ENCODE measurements around the gene AARS1. TPM values are rescaled to one million over a fixed set of nuclear protein-coding genes. Genes with fewer than 3 reads are reported as not detected.
"Not testable (repeated sequence)": the region's sequence is repeated elsewhere in the genome, so short reads cannot be mapped to it uniquely, and the experiment has no call there.

The AARS1 gene
- total RNA-seq, 1 experiment from 2014 or later = 77.0 TPM

GRCh38 chr16:70298988-70299938 lies 10.0 kb upstream of the AARS1 start, which contains the start of gene DDX19B:
Gene DDX19B (plus strand): TSS chr16:70299186. CDS start chr16:70299298, 112 bp downstream.
- peak; percentile 55 to 73 for DNase-seq (ENCODE audit: low read depth in 1 of 2, low spot score in 2 of 2)
- Histone ChIP-seq H3K36me3 (peaks cover 22% of the 10 kb centered on the region), H3K27ac (peak within 1 kb of the TSS; percentile 70), H3K4me1 (replicated peaks) (peaks cover 9% of the 10 kb centered on the region), H3K4me3 (peak within 1 kb of the TSS; percentile 60), H3K9me3 (replicated peaks) (peaks cover 6% of the 10 kb centered on the region), H3K27me3 (replicated peaks) (no peaks in the 10 kb centered on the region)

GRCh38 chr16:70295634-70296033 lies 6.3 kb upstream of the AARS1 start:
- no peaks in the 10 kb centered on the region for H3K27me3 ChIP-seq (replicated peaks)
- peaks cover 10% of the 10 kb centered on the region for H3K4me1 ChIP-seq (replicated peaks)
- H3K4me3 ChIP-seq = no peak overlapping the region
- no peaks in the 10 kb centered on the region for H3K9me3 ChIP-seq (replicated peaks)
- peaks cover 8% of the 10 kb centered on the region for H3K36me3 ChIP-seq
- no peak for DNase-seq (ENCODE audit: low read depth in 1 of 2, low spot score in 2 of 2)
- no peak overlapping the region for H3K27ac ChIP-seq

- Histone ChIP-seq H3K4me1 (replicated peaks) (peaks cover 18% of the 10 kb centered on the region), H3K9me3 (replicated peaks) (no peaks in the 10 kb centered on the region), H3K27me3 (replicated peaks) (no peaks in the 10 kb centered on the region), H3K4me3 (no peak overlapping the region), H3K27ac (no peak overlapping the region), H3K36me3 (0 out of 2 replicates have a peak, but pooled peaks cover 2% of the 10 kb centered on the region)
- no peak for DNase-seq (ENCODE audit: low read depth in 1 of 2, low spot score in 2 of 2)
Observed at GRCh38 chr16:70294385-70295025, 5.2 kb upstream of the AARS1 start.

GRCh38 chr16:70292148-70292547 lies 2.8 kb upstream of the AARS1 start:
- not testable (repeated sequence) for H3K27ac ChIP-seq; H3K9me3 ChIP-seq (replicated peaks); H3K27me3 ChIP-seq (replicated peaks); H3K4me3 ChIP-seq; DNase-seq (ENCODE audit: low read depth in 1 of 2, low spot score in 2 of 2)
- peaks cover 17% of the 10 kb centered on the region for H3K36me3 ChIP-seq
- peaks cover 18% of the 10 kb centered on the region for H3K4me1 ChIP-seq (replicated peaks)

- H3K4me3 ChIP-seq = no peak overlapping the region
- peaks cover 18% of the 10 kb centered on the region for H3K4me1 ChIP-seq (replicated peaks)
- H3K27ac ChIP-seq = no peak overlapping the region
- peak in 1 of 2 experiments; percentile 12 for DNase-seq (ENCODE audit: low read depth in 1 of 2, low spot score in 2 of 2)
- H3K9me3 ChIP-seq (replicated peaks) = no peaks in the 10 kb centered on the region
- H3K36me3 ChIP-seq = peaks cover 26% of the 10 kb centered on the region
- no peaks in the 10 kb centered on the region for H3K27me3 ChIP-seq (replicated peaks)
Observed at GRCh38 chr16:70290949-70291519, 1.7 kb upstream of the AARS1 start.

- H3K9me3 ChIP-seq (replicated peaks); H3K27ac ChIP-seq; DNase-seq (ENCODE audit: low read depth in 1 of 2, low spot score in 2 of 2); H3K27me3 ChIP-seq (replicated peaks): not testable (repeated sequence)
- peaks cover 18% of the 10 kb centered on the region for H3K4me1 ChIP-seq (replicated peaks)
- H3K4me3 ChIP-seq = peak overlapping the region; percentile 76
- H3K36me3 ChIP-seq = peaks cover 61% of the 10 kb centered on the region
Observed at GRCh38 chr16:70287304-70287971, 1.9 kb downstream of the AARS1 start.

GRCh38 chr16:70276392-70276791 lies 12.9 kb downstream of the AARS1 start:
- no peak overlapping the region for H3K4me3 ChIP-seq
- peaks cover 93% of the 10 kb centered on the region for H3K36me3 ChIP-seq
- H3K4me1 ChIP-seq (replicated peaks) = no peaks in the 10 kb centered on the region
- H3K27me3 ChIP-seq (replicated peaks) = no peaks in the 10 kb centered on the region
- no peak overlapping the region for H3K27ac ChIP-seq
- no peak for DNase-seq (ENCODE audit: low read depth in 1 of 2, low spot score in 2 of 2)
- no peaks in the 10 kb centered on the region for H3K9me3 ChIP-seq (replicated peaks)

GRCh38 chr16:70271696-70272095 lies 17.6 kb downstream of the AARS1 start:
- Histone ChIP-seq H3K4me1 (replicated peaks) (no peaks in the 10 kb centered on the region), H3K36me3 (peaks cover 94% of the 10 kb centered on the region), H3K9me3 (replicated peaks) (no peaks in the 10 kb centered on the region), H3K27me3 (replicated peaks) (no peaks in the 10 kb centered on the region), H3K4me3 (no peak overlapping the region), H3K27ac (no peak overlapping the region)
- no peak for DNase-seq (ENCODE audit: low read depth in 1 of 2, low spot score in 2 of 2)

GRCh38 chr16:70270176-70270575 lies 19.1 kb downstream of the AARS1 start:
- Histone ChIP-seq H3K36me3 (peaks cover 95% of the 10 kb centered on the region), H3K4me1 (replicated peaks) (no peaks in the 10 kb centered on the region), H3K4me3 (no peak overlapping the region), H3K27me3 (replicated peaks) (no peaks in the 10 kb centered on the region), H3K27ac (no peak overlapping the region), H3K9me3 (replicated peaks) (no peaks in the 10 kb centered on the region)
- DNase-seq (ENCODE audit: low read depth in 1 of 2, low spot score in 2 of 2) = no peak

- Histone ChIP-seq H3K9me3 (replicated peaks) (no peaks in the 10 kb centered on the region), H3K4me3 (no peak overlapping the region), H3K27ac (no peak overlapping the region), H3K27me3 (replicated peaks) (no peaks in the 10 kb centered on the region), H3K36me3 (peaks cover 98% of the 10 kb centered on the region), H3K4me1 (replicated peaks) (no peaks in the 10 kb centered on the region)
- no peak for DNase-seq (ENCODE audit: low read depth in 1 of 2, low spot score in 2 of 2)
Observed at GRCh38 chr16:70269471-70269870, 19.8 kb downstream of the AARS1 start.

- H3K4me1 ChIP-seq (replicated peaks); H3K27me3 ChIP-seq (replicated peaks); H3K4me3 ChIP-seq; DNase-seq (ENCODE audit: low read depth in 1 of 2, low spot score in 2 of 2); H3K9me3 ChIP-seq (replicated peaks); H3K27ac ChIP-seq: not testable (repeated sequence)
- H3K36me3 ChIP-seq = peaks cover 98% of the 10 kb centered on the region
Observed at GRCh38 chr16:70267922-70268321, 21.4 kb downstream of the AARS1 start.

- no peaks in the 10 kb centered on the region for H3K9me3 ChIP-seq (replicated peaks)
- DNase-seq (ENCODE audit: low read depth in 1 of 2, low spot score in 2 of 2) = no peak
Observed at GRCh38 chr16:70267516-70267915, 21.8 kb downstream of the AARS1 start.

GRCh38 chr16:70259903-70260302 lies 29.4 kb downstream of the AARS1 start:
- H3K4me1 ChIP-seq (replicated peaks) = peaks cover 34% of the 10 kb centered on the region
- peaks cover 97% of the 10 kb centered on the region for H3K36me3 ChIP-seq
- not testable (repeated sequence) for H3K9me3 ChIP-seq (replicated peaks); H3K27ac ChIP-seq; DNase-seq (ENCODE audit: low read depth in 1 of 2, low spot score in 2 of 2); H3K27me3 ChIP-seq (replicated peaks); H3K4me3 ChIP-seq

More at GRCh38 chr16:70267516-70267915, 21.8 kb downstream of the AARS1 start:
- H3K27me3 ChIP-seq (replicated peaks) = no peaks in the 10 kb centered on the region
- no peak overlapping the region for H3K4me3 ChIP-seq
- peaks cover 98% of the 10 kb centered on the region for H3K36me3 ChIP-seq
- H3K4me1 ChIP-seq (replicated peaks) = no peaks in the 10 kb centered on the region
- no peak overlapping the region for H3K27ac ChIP-seq
